GM11168 (cell line): Measurements from ENCODE around the gene UPK3BL1.
"Not testable (repeated sequence)": the region's sequence is repeated elsewhere in the genome, so short reads cannot be mapped to it uniquely, and the experiment has no call there.

Experiments
- in situ Hi-C: fragments of 300-500 bp; cut with MboI; formaldehyde crosslinking; loops from one replicate; pipeline ENCODE4 v1.12.0; 2022; ENCODE audit warnings: low sequenced_read_pairs; ENCODE audit not compliant: unreplicated experiment

UPK3BL1 gene

GRCh38 chr7:102592477-102593019, 50.0 kb downstream of the UPK3BL1 start:
- in situ Hi-C loops: not testable (repeated sequence)

GRCh38 chr7:102589857-102590256, 52.7 kb downstream of the UPK3BL1 start:
- in situ Hi-C loops: not testable (repeated sequence)
